GM12801 (cell line): Measurements from ENCODE around the gene TMEM52.

Experiments used
- TF ChIP-seq, protein P1 (sequence below): IDR thresholded peaks from one replicate; pipeline ENCODE4 v1.5.1; 2011; ENCODE audit warnings: control low read depth; ENCODE audit not compliant: insufficient read length; ENCODE audit errors: extremely low read depth

The TMEM52 gene

DNA sequence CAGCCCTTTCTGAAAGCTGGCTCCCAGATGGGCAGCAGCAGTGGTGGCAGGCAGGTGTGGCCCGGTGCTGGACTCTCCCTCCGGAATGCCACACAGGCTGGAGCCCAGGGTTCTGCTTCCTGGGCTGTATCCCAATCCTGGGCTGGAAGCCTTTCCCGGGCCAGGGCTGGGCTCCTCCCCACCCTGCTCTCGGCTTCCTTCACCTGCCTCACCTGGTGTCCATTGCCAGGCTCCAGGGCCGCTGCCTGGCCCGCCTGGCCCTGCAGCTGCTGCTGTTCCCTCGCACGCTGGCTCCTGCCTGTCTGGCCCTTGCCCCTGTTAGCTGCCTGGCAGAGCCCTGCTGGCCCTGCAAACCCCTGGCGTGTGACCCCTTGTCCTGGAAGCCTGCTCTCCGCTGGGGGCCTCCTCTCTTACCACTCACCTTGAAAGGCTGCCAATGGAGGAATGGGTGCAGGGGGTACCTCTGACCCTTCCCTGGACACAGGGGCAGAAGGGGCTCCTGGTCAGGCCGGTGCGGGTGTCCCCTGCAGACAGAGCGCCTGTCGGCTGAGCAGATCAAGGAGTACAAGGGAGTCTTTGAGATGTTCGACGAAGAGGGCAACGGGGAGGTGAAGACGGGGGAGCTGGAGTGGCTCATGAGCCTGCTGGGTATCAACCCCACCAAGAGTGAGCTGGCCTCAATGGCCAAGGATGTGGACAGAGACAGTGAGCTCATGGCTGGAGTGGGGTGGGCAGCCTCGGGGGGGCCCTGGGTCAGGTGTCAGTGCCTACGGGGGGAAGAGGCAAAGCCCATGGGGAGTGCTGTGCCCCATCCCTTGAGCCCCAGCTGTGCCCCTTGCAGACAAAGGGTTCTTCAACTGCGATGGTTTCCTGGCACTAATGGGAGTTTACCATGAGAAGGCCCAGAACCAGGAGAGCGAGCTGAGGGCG, 2.9 kb downstream of the TMEM52 start:
- TF ChIP-seq, protein P1, sequence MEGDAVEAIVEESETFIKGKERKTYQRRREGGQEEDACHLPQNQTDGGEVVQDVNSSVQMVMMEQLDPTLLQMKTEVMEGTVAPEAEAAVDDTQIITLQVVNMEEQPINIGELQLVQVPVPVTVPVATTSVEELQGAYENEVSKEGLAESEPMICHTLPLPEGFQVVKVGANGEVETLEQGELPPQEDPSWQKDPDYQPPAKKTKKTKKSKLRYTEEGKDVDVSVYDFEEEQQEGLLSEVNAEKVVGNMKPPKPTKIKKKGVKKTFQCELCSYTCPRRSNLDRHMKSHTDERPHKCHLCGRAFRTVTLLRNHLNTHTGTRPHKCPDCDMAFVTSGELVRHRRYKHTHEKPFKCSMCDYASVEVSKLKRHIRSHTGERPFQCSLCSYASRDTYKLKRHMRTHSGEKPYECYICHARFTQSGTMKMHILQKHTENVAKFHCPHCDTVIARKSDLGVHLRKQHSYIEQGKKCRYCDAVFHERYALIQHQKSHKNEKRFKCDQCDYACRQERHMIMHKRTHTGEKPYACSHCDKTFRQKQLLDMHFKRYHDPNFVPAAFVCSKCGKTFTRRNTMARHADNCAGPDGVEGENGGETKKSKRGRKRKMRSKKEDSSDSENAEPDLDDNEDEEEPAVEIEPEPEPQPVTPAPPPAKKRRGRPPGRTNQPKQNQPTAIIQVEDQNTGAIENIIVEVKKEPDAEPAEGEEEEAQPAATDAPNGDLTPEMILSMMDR, result no peak

DNA sequence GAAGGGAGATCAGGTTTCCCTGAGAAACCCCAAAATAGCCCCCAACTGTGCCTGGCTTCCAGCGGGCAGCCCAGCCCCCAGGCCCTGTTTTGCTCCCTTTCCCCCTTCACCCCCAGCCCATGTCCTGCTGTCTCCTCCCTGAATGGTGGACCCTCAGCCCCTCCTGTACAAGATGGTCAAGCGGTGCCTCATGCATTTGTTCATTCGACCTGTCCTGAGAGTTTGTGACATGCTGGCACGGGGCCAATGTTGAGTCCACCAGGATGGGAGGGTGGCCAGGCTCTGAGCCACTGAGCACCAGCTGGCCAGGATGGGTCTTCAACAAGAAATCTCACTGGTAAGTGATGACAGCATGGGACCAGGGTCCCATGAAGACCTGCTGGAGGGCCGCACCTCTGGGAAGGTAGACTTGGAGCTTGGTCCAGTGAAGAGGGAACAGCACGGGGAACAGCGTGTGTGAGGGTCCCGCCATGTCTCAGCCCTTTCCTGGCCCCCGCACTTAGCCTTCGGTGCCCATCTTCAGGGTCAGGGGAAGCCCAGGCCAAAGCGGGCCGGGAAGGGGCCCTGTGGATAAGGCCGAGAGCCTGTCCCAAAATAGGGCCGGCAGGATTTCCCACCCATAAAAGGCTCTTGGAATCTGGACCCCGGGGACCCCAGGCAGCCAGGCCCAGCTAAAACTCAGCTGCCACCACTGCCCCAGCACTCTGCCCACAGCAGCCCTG, 3.9 kb downstream of the TMEM52 start, which contains the start of gene CALML6:
TSS of gene CALML6 (plus strand) at position 290 of the 722 bp plus-strand sequence. CDS start at position 311, 21 bp downstream.
- TF ChIP-seq, protein P1, result no peak

DNA sequence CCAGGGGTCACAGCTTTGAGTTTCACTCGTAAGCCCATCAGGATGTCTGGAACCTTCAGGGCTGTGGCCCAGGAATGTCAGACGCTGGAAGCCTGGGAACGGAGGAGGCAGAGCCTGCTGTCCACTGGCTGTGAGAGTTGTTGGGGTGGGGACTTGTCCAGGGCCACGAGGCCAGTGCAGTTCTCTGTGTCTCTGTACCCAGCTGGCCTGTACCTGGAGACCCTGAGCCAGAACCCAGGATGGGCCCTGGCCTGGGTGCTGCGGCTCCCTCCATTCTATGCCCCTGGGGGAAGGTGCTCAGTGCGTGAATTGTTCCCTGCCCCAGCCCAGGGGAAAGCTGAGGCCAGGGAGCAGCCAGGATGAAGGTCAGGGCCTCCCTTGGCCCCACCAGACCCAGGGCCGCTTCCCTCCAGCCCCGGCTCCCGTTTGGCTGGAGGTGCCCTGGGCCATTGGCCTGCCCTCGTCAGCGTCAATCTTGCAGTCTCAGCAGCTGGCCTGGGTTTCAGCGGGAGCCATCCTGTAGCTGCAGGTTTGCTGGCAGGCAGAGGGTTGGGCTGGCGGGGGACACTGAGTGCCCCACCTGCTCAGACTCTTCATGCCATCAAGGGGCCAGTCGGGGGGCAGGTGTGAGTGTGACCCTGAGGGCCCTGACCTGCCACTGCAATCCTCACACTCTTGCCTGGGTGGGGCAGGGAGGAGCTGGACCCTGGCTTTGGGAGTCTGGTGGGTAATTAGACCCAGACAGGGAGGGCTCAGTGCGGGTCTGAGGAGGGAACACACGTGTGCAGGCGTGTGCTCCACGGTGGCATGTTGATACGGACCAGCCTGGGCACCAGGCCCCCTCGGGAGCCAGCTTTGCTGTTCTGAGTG, 4.7 kb downstream of the TMEM52 start:
- TF ChIP-seq, protein P1, result no peak

DNA sequence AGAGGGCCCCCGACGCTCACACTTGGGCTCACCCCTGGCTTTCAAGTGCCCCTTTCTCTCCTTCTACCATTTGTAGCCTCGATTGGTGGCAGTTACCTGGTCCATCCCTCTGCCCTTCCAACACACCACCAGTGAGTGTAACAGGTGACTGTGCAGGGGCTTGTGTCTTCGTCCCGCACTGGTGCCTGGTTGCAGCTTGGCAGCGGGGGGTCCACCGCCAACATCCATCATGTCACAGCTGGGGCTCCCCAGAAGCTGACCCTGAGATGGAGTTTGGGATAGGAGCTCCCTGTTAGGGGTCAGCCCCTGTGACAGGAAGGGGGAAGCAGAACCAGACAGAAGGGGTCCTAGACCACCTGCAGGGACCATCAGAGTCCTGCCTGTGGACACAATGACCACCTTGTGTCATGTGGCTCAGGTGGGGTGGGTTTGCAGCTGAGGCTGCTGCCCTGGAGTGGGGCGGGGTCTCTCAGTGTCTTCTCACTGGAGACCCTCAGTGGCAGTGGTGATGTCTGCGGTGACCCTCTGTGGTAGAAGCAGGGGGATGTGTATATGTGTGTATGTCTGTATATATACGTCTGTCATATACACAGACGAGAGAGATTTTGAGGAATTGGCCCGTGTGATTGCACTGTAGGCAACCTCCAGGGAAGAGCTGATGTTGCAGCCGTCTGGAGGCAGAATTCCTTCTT, 7.6 kb downstream of the TMEM52 start:
- TF ChIP-seq, protein P1, result no peak

DNA sequence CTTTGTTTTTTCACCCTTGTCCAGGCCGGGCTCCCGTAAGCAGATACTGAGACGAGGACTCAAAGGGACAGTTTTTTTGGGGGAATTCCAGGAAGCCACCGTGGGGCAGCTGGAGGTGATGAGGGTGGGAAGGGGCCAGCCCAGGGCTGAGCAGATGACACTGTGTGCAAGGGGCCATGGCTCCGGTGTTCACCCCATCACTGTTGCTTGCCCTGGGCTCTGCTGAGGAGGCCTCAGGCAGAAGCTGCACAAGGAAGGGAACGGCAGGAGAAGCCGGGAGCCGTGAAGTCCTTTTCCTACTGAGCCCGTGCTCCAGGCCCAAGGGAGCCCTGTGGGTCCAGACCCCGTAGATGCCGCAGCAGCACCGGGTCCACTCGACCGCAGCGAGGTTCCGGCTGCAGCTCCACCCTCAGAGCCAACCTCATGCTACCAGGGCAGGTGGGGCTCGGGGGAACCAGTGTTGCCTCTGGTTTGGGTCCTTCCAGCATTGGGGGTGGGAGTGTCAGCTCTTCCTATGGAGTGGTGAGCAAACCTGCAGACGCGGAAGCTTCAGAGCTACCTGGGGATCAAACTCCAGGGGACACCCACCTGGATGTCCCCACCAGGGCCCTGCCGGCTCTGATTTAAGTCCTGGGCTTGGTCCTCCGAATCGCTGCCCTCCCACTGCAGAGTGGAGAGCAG, 8.3 kb downstream of the TMEM52 start:
- TF ChIP-seq, protein P1, result no peak

DNA sequence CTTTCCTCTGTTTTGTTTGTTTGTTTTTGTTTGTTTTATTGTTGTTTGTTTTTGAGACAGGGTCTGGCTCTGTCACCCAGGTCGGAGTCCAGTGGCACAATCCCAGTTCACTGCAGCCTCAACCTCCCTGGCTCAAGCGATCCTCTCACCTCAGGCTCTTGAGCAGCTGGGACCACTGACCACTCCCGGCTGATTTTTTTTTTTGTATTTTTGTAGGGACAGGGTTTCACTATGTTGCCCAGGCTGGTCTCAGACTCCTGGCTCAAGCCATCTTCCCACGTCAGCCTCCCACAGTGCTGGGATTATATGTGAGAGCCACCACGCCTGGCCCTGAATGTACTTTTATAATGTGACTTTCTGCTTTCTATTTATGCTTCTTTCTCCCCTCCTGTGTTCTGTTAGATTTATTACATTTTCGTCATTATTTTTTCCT, 9.0 kb downstream of the TMEM52 start:
- TF ChIP-seq, protein P1, result no peak
